DOHH2 (cell line): ENCODE measurements around the gene PAM.

ENCODE experiments used
- CTCF ChIP-seq: fragments of 200-600 bp; sonication (generic); IDR thresholded peaks from one replicate; pipeline ENCODE4 v1.5.1; 2014; ENCODE audit warnings: antibody characterized with exemption, mild to moderate bottlenecking, low read depth, low read length; ENCODE audit not compliant: poor library complexity, severe bottlenecking
- EZH2phosphoT487 ChIP-seq: fragments of 200-600 bp; sonication (generic); IDR thresholded peaks from 2 replicates; pipeline ENCODE4 v1.6.1; 2017; ENCODE audit warnings: borderline replicate concordance, mild to moderate bottlenecking, antibody characterized with exemption, low read length, moderate library complexity, mixed read lengths

DNA sequence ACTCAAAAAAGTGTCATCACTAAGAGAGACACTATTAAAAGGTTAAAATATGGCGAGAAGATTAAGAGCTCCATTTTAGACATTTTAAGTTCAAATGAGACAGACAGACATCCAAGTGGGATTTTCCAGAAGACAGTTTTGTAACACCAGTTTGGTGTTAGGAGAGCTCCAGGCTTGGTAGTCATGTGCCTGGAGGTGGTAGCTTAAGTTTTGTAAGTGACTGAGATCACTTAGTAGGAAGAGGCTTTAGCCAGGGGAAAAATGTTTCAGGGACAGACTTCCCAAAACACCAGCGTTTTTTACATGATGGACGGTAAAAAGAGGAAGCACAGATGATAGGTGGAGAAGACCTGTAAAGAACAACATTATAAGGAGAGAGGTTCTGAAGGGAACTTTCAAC, 214.5 kb downstream of the PAM start:
- TF ChIP-seq CTCF (no peak), EZH2phosphoT487 (no peak)
